Superior temporal gyrus (tissue), 1 donor: ENCODE measurements around the gene NSMCE1.

Source experiments
- DNase-seq: peaks from one replicate; pipeline ENCODE4 v3.0.0-alpha.2; 2016; ENCODE audit errors: extremely low spot score

Gene NSMCE1

DNA sequence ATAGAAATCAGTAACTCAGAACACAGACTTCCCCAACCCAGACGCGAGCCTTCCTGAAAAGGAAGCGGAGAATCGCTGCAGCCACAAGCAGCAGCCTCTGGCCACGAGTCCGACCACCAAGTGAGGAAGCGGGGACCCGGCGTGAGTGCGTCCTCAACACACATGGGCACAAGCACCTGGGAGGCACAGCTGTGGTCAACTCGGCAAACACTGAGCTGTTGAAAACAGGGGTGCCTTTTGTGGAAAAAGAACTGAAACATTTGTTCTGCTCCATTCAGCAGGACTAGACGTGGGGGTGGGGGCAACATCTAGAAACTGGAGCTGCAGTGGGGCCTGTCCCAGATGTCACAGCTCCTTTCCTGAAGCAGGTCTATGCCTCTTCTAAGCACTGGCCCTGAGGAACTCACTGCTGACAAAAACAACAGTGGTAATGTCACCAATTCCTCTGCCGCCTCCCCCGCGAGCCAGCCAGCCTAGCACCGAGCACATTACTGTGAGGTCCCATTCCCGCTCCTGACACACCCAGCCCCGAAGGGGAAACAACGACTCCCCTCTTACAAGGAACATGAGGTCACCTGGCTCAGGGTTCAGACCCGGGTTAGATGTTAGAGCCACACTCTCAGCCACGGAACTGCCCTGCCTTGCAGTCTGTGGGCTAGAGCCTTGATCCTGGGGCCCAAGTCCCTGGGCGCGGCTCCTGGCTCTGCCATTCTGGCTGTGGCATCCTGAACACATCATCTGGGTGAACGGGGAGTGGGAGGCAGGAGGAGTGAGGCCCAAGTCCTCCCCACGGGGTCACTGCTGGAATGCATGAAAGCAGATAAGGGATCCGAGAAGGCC, 36.3 kb downstream of the NSMCE1 start:
- no peak for DNase-seq

DNA sequence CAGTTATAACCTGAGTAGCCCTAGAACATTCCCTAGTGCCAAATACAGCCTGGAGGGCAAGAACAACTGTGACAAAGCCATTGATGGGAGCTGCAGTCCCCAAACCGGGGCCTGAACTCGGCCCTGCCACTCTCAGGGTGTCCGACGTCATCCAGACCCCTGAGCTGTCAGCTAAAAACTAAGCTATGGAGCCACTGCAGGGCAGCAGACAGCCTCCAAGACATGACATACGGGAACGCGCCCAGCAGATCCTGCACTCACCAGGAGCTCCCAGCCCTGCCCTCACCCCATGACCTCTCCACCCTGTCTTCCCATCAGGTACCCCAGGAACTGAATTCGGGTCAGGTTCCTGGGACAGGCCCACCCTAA, 36.9 kb downstream of the NSMCE1 start:
- no peak for DNase-seq

DNA sequence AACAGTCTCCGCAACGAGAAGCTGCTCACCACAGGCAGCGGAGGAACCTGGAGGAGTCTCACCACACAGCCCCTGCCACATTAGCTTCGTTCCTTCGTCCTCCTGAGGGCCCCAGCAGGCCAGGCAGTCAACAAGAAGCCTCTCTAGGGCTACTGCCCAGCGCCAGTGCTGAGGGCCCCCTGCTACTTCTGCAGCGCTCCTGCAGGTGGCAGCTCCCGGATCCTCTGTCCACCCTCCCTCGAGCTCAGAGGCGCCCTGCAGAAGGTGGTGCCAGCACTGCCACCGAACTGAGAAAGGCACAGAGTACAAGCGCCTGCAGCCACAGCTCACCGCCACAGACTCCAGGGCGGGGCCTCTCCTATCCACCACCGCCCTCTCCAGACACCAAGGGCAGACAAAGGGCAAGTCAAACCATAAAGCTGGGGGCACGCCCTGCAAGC, 38.0 kb downstream of the NSMCE1 start:
- no peak for DNase-seq

DNA sequence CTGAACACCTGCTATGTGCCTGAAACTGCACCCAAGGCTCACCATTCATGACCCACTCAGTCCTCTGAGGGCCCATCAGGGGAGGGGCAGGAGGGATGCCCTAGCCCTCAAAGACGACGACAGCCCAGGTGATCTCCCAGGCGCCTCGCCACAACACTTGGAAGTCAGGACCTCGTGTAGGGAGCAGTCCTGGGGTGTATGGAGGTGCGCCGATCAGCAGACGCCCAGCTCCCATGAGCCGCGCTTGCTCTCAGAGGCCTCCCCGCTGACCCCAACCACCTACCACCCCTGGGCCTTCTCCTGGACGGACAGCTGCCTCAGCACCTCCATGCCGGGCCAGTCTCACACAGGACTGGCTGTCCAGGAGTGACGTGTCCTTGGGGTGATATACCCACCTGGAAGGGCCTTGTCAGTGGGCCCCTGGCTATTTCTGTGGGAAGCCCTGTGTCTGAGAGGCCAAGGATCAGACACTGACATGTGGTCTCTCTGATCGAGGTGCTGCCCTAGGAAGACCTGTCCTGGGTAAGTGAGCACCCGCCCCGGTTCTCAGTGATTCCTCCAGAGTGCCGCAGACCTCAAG, 38.6 kb downstream of the NSMCE1 start:
- no peak for DNase-seq

DNA sequence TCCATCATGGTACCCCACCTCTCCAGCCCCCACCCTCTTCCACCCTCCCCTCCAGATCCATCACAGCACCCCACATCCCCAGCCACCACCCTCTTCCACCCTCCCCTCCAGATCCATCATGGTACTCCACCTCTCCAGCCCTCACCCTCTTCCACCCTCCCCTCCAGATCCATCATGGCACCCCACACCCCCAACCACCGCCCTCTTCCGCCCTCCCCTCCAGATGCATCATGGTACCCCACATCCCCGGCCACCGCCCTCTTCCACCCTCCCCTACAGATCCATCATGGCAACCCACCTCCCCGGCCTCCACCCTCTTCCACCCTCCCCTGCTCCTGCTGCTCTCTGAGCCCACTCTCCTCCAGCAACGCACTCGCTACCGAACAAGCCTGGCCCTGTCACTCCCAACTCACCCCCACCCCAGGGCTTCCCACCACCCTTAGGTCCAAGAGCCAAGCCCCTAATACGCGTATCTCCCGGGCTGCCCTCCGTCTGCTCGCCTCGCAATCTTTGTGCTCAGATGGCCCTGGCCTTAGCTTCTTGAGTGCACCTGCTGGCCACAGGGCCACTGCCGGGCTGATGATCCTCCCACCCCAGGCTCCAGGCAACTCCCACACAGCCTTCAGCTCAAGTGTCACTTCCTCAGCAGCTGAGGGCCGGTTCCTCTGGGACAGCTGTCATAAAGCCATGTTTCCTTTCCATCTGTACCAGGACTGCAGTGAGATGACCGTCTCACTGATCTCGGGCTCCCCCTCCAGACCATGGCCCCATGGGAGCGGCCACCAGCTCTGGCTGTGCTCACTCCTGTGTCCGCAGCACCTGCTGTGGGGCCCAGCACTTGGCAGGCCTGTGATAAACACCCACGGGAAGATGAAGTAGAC, 39.7 kb downstream of the NSMCE1 start:
- no peak for DNase-seq

DNA sequence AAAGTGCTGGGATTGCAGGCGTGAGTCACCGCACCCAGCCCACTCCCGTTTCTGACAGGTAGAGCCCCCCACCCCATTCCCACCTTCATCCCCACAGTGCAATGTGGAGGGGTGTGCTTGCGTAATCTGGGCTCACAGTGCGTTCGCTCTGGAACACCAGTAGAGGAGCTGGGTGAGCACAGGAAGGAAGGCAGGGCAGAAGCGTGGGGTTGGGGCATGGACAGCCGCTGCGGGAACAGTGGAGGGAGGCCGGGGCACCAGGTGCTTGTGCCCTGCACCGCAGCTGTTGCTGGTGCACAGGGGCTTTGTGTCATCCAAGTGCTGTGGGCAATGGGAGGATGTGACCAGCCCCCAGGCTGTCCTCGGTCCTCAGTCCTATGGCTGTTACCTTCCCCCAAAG, 40.5 kb downstream of the NSMCE1 start:
- no peak for DNase-seq

DNA sequence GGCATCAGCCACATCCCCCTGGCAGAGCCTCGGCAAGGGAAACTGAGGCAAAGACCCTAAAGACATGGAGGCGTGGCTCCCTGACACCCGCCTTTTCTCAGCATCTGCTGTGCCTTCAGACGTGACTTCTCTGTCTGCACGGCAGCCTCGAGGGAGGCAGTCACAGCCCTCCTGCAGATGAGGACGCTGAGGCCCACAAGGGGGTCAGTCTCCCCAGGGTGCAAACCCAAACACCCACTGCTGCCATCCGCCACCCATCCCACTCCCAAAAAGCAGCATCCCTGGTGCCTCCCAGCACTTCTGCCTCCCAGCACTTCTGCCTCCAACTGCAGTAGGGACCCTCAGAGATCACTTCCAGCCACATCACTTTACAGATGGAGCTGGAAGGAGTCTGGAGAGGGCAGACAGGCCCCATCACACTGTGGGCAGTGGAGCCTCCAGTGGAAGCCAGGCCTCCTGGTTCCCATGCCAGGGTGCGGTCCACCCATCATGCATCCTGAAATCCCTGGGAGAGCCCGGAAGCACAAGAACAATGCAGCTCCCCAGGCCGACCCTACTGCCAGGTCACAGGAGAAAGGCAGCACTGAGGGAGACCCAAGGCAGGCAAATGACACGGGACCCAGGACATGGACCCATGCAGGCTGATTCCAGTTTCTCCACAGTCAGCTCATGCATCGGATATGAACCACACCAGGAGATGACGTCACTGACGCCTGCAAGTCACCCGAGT, 41.4 kb downstream of the NSMCE1 start:
- DNase-seq, result no peak

DNA sequence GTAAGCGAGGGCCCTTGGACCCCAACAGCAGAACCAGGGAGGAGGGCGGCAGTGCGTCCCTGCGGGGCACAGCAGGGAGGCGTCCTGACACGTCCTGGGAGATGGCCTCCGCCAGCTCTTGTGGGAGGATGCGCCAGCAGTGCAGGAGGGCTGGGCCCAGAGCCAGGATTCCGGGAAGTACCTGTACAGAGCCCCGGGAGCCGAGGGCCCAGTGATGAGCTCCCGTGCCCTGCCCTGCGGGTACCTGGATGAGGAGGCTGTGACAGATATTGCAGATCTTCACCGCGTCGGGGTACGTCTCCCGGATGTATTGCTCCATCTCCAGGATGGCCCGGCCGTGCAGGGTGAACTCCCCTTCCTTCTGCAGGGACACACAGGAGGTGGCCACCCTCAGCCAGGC, 42.1 kb downstream of the NSMCE1 start:
- DNase-seq, result no peak

DNA sequence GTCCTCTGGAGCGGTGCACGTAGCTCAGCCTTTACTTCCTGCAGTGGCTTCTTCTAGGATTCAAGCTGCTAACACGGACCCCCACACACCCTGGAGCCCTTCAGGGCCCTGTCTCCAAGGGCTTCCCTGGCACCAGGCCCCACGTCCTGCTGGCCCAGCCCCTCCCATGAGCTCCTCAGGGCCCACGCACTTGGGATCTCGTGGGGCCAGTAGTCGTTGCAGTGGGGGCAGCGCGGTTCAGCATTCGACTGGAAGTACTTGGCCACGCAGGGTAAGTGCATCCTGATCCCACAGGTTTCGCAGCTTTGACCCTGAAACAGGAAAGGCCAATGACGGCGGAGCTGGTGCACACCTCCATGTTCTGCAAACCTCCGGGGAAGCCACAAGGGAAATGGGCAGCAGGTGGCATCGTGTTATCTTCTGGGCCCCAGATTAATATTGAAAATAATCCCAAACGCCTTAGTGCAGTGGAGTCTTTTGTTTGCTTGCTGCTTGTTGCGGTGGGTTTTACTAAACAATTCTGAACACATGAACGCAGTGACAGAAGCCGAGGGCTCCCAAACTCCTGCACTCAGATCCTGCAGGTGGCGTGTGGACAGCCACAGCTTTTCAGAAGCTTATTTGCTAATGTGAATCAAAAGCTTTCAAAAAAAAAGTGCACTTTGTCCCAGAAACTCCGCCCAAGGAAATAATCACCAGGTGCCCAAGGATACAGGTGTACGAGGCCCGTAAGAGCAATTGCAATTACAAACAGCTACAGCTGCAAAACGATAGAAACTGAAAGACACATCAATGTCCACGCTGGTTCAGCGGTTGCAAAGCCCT, 42.8 kb downstream of the NSMCE1 start:
- DNase-seq, result no peak

DNA sequence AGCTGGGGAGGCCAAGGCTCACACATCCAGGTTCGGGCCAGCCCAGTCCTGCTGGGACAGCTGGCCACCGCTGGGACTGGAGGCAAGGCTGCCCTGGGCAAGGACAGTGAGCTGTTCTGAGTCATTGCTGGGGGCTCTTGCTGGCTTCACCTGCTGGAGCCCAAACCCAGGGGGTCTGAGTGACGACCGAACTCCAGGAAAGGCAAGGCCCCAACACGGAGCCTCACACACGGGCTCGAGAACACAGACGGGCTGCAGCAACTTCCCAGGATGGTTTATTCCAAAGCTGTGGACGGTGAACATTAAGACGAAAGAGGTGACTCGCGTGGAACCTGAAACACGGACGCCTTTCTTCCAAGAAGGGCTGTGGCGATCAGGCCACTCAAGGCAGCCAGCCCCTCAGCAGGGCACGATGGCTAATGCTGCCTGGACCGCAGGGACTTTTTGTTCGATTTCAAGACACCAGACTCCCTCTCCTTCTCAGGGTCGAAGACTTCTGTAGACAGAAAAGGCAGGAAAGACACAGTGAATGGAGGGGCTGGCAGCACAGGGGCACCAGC, 43.8 kb downstream of the NSMCE1 start:
- DNase-seq, result no peak

DNA sequence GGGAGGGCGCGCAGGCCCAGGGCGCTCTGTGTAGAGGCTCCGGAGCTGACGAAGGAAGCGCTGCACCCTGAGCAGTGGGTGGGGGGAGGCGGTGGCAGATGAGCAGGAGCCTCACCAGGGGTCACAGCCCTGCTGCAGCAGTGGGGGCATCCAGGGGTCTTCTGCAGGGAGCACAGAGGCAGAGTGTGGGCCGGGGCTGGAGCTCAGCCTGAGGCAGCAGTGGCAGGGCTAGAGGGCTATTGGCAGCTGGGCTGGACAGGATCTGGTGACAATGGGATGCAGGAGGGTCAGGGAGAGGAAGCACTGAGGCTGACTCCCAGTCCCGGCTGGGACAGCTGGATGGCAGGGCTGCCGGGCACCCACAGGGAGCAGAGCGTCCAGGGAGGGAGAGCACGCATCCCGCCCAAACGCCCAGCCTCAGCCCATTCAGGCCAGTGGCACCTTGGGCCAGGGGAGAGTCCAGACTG, 44.3 kb downstream of the NSMCE1 start:
- no peak for DNase-seq

DNA sequence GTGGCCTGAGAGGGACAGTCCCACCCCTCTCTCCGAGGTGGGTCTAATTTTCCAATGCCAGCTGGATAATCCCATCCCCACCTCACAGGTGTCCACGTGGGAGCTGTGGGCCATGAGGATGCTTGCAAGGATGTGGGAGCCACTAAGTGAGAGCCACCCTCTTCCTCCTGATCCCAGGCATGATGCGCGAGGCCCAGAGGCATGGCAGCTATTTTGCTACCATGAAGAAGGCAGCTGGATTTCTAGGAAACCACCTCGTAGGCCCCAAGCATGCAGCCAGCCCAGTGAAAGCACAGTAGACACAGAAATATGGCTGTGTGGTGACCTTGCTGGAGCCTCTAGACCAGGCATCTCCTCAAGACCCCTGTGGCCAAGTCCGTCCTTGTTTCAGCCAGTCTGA, 44.9 kb downstream of the NSMCE1 start:
- DNase-seq, result no peak

DNA sequence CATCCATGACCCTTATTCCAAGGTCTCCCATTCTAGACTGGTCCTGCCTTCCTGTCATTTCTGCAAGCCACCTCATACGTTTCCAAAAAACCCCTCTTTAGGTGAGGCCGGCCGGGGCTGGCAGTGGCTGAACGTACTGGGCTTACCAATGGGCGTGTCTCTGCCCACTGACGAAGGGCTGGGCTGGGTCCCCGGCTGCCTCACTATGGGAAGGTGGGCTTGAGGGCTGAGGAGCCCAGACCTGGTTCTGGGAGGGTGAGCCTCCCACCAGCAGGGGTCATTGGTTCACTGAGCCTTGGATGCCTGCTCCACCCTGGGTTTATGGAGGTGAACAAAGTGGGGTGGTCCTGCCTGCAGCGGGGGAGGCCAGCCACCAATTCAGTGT, 45.4 kb downstream of the NSMCE1 start:
- no peak for DNase-seq

DNA sequence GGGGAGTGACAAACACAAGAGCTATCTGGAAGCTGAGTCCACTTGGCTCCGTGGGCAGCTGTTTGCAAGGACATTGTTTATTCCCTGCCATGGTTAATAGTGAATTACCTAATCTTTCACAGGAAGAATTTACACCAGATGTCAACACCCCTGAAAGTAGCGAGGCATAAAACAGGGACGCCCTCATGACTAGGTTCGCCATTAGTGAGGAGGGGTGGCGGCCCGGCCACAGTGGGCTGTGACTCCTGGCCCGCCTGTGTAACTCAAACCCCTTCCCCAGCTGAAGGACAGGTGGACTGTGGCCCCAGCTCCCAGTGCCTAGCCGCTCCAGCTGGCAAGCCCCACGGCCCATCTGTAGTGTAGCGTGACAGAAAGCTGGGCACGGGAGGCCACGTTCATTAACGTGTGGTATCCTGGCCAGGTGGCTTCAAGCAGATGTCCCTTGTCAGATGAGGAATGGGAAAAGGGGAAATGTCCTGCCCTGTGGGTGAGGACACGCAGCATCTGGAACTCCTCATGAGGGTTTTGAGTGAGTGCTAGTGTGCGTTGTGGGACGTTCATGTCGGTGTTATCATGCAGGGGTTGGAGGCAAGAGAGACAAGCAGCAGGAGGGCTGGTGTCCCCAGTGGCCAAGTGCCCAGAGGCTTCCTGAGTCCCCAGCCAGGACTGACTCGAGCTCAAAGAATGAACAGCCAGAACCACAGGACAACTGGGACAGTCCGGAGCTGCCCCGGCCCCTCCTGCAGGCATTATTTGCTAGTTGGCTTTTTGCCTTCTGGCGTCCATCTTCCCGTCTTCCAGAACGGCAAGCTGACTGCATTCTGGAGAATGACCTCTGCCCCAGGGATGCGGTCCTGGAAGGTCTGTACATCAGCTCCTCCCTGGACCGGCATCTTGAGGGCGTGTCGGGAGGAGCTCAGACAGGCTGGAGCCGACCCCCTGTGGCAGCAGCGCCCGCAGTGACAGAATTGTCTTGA, 46.0 kb downstream of the NSMCE1 start:
- no peak for DNase-seq

DNA sequence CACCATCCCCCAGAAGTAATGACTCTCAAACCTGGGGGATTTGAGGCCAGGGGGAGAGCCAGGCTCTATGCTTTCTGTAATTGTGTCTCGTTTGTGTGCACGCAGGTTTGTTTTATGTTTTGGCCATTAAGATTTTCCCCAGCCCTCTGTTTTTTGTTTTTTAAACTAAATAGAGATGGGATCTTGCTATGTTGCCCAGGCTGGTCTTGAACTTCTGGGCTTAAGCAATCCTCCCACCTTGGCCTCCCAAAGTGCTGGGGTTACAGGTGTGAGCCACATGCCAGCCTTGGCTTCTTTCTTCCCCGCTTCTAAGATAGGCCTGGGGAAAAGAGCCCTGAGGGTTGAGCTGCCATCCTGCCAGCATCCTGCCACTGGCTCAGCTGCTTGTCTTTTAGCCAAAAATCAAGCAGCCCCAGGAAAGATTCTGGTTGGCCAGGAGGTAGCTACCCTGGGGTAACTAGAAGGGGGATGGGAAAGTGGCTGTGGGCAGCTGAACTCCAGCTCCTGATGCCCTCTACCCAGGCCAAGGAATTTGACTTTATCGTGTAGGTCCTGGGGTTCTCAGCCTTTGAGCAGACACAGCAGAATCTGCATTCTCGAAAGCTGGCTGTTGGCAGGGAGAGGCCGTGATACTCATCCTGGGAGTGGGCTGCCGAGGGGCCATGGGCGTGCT, 46.9 kb downstream of the NSMCE1 start:
- no peak for DNase-seq

DNA sequence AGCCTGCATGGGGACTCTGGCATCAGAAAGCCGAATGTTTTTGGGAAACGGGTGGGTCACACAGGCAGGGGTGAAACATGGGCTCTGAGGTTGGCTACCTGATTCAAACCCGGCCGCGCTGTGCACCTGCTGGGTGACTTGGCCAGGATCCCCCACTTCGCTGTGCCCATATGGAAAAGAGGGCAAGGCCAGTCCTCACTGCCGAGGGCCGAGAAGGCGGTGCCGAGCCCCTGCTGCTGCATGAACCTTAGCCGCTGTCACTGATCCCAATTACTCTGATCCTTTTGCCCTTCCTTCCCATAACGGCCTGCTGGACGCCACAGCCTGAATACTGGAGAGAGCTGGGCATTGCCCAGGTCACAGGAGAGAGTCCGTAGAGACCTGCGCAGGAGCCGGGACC, 47.6 kb downstream of the NSMCE1 start:
- no peak for DNase-seq

DNA sequence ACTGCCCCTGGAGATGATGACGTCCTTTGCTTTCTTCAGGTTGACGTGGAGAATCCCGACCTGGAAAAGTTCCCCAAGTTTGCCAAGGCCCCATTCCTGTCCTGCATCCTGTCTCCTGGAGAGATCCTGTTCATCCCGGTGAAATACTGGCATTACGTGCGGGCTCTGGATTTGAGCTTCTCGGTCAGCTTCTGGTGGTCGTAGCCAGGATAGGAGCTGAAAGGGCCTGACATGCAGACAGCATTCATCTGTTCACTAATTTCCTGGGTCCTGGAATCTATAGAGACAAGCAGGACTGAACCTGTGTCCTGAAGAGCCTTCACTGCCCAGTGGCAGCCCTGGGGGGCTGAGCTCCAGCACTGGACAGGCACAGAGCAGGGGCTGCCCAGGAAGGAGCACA, 48.0 kb downstream of the NSMCE1 start:
- no peak for DNase-seq

DNA sequence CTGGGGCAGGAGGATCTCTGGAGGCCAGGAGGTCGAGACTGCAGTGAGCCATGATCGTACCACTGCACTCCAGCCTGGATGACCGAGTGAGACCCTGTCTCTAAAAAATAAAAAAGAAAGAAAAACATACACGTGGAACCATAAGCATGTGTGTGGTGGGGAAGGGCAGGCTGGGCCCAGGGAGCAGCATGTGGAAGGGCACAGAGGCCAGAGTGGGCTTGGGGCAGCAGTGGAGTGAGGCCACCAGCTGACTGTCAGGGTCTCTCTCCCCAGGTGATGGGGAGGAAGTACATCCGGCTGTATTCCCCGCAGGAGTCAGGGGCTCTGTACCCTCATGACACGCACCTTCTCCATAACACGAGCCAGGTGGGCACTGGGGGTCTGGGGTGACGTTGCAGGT, 48.5 kb downstream of the NSMCE1 start:
- DNase-seq, result no peak

DNA sequence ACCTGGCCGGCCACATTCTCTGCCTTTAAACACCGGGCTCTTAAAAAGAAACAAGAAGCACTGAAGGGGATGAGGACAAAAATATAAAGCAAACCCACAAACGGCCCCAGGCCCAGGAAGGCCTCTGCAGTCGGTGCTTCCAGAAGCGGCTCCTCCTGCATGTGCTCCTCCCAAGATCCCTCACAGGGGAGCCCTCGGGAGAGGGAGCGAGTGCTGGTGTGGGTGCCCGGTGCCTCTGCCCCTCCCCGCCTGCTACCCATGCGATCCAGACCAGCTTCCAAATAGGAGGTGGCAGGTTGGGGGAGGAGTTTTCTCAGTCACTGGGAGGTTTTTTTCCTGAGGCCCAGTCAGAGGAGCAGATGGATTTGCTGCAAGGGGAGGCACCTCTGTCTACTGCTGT, 49.4 kb downstream of the NSMCE1 start:
- no peak for DNase-seq
